ENCODE measurements around the gene PTPRN2.

GRCh38 chr7:158343936-158344455 lies 243.6 kb downstream of the PTPRN2 start:
- TF ChIP-seq NRF1 (IDR thresholded peaks at IDR 0.05; ENCODE audit: low read depth, low read length), result no peak
- TF ChIP-seq SIX5 (IDR thresholded peaks at IDR 0.05; ENCODE audit: low read depth, low read length), result no peak
- no peak for TF ChIP-seq CTCF (IDR thresholded peaks at IDR 0.05; ENCODE audit: control extremely low read depth in 1 of 3, insufficient read depth in 1 of 3, low read depth in 1 of 3, low read length in 3 of 3)
- TF ChIP-seq FOSL1 (IDR thresholded peaks at IDR 0.05; ENCODE audit: insufficient read depth, low read depth, low read length), result no peak
- no peak for TF ChIP-seq EZH2 (IDR thresholded peaks at IDR 0.05; ENCODE audit: low read depth, low read length, severe bottlenecking)
- no peak for TF ChIP-seq POLR2AphosphoS5 (IDR thresholded peaks at IDR 0.05; ENCODE audit: low read depth, low read length)
- no peak for TF ChIP-seq CEBPB (IDR thresholded peaks at IDR 0.05; ENCODE audit: low read depth, low read length)

Data from H1 (cell line).